ENCODE results near the gene PECR. TPM values are rescaled to one million over a fixed set of nuclear protein-coding genes. Genes with fewer than 3 reads are reported as not detected.
A peak's percentile ranks its signal among the peaks of the same experiment; 100 is the strongest.

PECR gene
- total and polyA plus RNA-seq, 2 of the 13 experiments (the other 11 are each of a cell fraction or from before 2014, with no cell fraction given) = 151 to 153 TPM

DNA sequence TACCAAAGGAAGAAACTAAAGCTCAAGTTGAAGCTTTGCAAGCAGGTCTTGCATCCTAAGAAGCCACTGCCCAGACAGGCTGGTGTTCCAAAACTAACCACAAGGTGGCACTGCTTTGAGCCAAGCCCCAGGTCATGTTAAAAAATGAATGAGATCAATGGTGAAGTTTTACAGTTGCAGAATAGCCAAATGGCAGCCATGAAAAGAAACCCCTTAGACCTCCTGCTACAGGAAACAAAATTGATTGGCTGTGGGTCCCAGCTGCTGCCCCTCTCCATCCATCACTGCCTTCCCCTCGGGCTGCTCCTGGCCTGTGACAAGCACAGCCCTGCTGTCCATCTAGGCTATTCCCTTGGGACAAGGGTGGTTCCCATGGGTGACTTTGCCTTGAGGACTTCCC is 47.5 kb downstream of the PECR start (continued):
- TF ChIP-seq, protein P1, sequence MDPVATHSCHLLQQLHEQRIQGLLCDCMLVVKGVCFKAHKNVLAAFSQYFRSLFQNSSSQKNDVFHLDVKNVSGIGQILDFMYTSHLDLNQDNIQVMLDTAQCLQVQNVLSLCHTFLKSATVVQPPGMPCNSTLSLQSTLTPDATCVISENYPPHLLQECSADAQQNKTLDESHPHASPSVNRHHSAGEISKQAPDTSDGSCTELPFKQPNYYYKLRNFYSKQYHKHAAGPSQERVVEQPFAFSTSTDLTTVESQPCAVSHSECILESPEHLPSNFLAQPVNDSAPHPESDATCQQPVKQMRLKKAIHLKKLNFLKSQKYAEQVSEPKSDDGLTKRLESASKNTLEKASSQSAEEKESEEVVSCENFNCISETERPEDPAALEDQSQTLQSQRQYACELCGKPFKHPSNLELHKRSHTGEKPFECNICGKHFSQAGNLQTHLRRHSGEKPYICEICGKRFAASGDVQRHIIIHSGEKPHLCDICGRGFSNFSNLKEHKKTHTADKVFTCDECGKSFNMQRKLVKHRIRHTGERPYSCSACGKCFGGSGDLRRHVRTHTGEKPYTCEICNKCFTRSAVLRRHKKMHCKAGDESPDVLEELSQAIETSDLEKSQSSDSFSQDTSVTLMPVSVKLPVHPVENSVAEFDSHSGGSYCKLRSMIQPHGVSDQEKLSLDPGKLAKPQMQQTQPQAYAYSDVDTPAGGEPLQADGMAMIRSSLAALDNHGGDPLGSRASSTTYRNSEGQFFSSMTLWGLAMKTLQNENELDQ (CRISPR knock-in tag; IDR thresholded peaks at IDR 0.05; ENCODE audit: borderline replicate concordance) = no peak
- TF ChIP-seq RFXAP (CRISPR knock-in tag; IDR thresholded peaks at IDR 0.05; ENCODE audit: borderline replicate concordance) (no peak), ZNF782 (CRISPR knock-in tag; IDR thresholded peaks at IDR 0.05; ENCODE audit: borderline replicate concordance) (0 out of 2 replicates have a peak, but pooled peaks have one; percentile 31), POLR2G (IDR thresholded peaks at IDR 0.05; ENCODE audit: low read depth, low read length) (no peak), ATAD3A (CRISPR knock-in tag; IDR thresholded peaks at IDR 0.05) (no peak), ZNF44 (CRISPR knock-in tag; IDR thresholded peaks at IDR 0.05) (no peak), ZNF256 (CRISPR knock-in tag; conservative IDR thresholded peaks at IDR 0.05) (no peak), ZNF33A (CRISPR knock-in tag; IDR thresholded peaks at IDR 0.05; ENCODE audit: borderline replicate concordance) (no peak), KAT2B (IDR thresholded peaks at IDR 0.05; ENCODE audit: borderline replicate concordance, low read depth, low read length) (no peak), RFX1 (IDR thresholded peaks at IDR 0.05) (no peak), ZNF607 (CRISPR knock-in tag; IDR thresholded peaks at IDR 0.05; ENCODE audit: borderline replicate concordance) (no peak)
- TF ChIP-seq, protein P2, sequence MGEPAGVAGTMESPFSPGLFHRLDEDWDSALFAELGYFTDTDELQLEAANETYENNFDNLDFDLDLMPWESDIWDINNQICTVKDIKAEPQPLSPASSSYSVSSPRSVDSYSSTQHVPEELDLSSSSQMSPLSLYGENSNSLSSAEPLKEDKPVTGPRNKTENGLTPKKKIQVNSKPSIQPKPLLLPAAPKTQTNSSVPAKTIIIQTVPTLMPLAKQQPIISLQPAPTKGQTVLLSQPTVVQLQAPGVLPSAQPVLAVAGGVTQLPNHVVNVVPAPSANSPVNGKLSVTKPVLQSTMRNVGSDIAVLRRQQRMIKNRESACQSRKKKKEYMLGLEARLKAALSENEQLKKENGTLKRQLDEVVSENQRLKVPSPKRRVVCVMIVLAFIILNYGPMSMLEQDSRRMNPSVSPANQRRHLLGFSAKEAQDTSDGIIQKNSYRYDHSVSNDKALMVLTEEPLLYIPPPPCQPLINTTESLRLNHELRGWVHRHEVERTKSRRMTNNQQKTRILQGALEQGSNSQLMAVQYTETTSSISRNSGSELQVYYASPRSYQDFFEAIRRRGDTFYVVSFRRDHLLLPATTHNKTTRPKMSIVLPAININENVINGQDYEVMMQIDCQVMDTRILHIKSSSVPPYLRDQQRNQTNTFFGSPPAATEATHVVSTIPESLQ (CRISPR knock-in tag; conservative IDR thresholded peaks at IDR 0.05) = no peak
- TF ChIP-seq, protein P3, sequence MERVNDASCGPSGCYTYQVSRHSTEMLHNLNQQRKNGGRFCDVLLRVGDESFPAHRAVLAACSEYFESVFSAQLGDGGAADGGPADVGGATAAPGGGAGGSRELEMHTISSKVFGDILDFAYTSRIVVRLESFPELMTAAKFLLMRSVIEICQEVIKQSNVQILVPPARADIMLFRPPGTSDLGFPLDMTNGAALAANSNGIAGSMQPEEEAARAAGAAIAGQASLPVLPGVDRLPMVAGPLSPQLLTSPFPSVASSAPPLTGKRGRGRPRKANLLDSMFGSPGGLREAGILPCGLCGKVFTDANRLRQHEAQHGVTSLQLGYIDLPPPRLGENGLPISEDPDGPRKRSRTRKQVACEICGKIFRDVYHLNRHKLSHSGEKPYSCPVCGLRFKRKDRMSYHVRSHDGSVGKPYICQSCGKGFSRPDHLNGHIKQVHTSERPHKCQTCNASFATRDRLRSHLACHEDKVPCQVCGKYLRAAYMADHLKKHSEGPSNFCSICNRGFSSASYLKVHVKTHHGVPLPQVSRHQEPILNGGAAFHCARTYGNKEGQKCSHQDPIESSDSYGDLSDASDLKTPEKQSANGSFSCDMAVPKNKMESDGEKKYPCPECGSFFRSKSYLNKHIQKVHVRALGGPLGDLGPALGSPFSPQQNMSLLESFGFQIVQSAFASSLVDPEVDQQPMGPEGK (CRISPR knock-in tag; IDR thresholded peaks at IDR 0.05) = no peak
- TF ChIP-seq, protein P4, sequence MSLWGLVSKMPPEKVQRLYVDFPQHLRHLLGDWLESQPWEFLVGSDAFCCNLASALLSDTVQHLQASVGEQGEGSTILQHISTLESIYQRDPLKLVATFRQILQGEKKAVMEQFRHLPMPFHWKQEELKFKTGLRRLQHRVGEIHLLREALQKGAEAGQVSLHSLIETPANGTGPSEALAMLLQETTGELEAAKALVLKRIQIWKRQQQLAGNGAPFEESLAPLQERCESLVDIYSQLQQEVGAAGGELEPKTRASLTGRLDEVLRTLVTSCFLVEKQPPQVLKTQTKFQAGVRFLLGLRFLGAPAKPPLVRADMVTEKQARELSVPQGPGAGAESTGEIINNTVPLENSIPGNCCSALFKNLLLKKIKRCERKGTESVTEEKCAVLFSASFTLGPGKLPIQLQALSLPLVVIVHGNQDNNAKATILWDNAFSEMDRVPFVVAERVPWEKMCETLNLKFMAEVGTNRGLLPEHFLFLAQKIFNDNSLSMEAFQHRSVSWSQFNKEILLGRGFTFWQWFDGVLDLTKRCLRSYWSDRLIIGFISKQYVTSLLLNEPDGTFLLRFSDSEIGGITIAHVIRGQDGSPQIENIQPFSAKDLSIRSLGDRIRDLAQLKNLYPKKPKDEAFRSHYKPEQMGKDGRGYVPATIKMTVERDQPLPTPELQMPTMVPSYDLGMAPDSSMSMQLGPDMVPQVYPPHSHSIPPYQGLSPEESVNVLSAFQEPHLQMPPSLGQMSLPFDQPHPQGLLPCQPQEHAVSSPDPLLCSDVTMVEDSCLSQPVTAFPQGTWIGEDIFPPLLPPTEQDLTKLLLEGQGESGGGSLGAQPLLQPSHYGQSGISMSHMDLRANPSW (CRISPR knock-in tag; IDR thresholded peaks at IDR 0.05; ENCODE audit: borderline replicate concordance) = no peak
- TF ChIP-seq, protein P5, sequence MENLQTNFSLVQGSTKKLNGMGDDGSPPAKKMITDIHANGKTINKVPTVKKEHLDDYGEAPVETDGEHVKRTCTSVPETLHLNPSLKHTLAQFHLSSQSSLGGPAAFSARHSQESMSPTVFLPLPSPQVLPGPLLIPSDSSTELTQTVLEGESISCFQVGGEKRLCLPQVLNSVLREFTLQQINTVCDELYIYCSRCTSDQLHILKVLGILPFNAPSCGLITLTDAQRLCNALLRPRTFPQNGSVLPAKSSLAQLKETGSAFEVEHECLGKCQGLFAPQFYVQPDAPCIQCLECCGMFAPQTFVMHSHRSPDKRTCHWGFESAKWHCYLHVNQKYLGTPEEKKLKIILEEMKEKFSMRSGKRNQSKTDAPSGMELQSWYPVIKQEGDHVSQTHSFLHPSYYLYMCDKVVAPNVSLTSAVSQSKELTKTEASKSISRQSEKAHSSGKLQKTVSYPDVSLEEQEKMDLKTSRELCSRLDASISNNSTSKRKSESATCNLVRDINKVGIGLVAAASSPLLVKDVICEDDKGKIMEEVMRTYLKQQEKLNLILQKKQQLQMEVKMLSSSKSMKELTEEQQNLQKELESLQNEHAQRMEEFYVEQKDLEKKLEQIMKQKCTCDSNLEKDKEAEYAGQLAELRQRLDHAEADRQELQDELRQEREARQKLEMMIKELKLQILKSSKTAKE (CRISPR knock-in tag; IDR thresholded peaks at IDR 0.05; ENCODE audit: borderline replicate concordance) = no peak
- TF ChIP-seq, protein P6, sequence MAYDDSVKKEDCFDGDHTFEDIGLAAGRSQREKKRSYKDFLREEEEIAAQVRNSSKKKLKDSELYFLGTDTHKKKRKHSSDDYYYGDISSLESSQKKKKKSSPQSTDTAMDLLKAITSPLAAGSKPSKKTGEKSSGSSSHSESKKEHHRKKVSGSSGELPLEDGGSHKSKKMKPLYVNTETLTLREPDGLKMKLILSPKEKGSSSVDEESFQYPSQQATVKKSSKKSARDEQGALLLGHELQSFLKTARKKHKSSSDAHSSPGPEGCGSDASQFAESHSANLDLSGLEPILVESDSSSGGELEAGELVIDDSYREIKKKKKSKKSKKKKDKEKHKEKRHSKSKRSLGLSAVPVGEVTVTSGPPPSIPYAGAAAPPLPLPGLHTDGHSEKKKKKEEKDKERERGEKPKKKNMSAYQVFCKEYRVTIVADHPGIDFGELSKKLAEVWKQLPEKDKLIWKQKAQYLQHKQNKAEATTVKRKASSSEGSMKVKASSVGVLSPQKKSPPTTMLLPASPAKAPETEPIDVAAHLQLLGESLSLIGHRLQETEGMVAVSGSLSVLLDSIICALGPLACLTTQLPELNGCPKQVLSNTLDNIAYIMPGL (CRISPR knock-in tag; IDR thresholded peaks at IDR 0.05; ENCODE audit: borderline replicate concordance in 1 of 2, low read depth in 1 of 2) = 0 out of 4 replicates have a peak, but pooled peaks of 1 of the 2 experiments have one; percentile 22
